ENCODE measurements around the gene SPECC1. TPM values are rescaled to one million over a fixed set of nuclear protein-coding genes. Genes with fewer than 3 reads are reported as not detected.

SPECC1 gene
- total and polyA plus RNA-seq, 9 of the 15 experiments (the other 6 are each of a cell fraction or from before 2014, with no cell fraction given), result 2.4 to 19.6 (median 14.7) TPM

DNA sequence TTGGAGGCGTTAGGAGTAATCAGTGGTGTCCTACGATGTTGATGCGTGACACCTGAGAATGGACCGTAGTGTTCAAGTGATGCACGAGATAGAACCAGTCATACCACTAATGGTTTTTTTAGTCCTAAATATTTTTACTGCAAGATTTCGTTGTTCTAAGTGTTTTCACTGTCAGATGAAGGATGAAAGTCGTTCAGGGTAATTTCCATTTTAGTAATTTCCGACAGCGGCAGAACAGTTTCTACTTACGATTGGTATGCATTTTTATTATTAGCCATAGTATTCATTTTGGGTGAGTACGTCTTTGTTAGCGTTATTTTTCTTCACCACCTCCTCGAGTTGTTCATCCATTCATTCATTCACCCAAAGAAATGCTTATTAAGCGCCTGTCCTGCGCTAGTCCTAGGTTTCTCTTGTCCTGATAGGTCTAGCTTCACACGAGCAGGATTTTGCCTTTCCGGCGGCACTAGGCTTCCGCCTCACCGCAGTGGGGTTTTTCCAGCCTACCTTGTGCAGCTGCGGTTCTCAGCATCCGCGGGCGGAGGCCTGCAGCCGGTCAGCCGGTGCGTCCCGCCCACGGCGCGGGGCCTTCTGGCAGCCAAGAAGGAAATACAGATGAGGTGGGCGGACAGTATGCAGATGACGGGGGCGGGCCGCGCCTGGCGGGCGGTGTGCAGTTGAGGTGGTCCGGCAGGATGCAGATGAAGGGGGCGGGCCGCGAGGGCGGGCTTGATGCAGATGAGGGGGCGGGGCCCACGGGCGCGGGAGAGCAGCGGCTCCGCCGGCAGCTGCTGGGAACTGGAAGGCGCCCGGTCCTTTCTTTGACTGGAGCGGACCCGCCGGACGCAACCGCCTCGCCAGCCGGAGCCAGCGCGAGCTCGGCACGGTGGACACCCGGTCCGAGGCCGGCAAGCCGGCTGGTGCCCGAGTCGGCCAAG is 146.4 kb downstream of the SPECC1 start (continued):
- TF ChIP-seq, protein P1, sequence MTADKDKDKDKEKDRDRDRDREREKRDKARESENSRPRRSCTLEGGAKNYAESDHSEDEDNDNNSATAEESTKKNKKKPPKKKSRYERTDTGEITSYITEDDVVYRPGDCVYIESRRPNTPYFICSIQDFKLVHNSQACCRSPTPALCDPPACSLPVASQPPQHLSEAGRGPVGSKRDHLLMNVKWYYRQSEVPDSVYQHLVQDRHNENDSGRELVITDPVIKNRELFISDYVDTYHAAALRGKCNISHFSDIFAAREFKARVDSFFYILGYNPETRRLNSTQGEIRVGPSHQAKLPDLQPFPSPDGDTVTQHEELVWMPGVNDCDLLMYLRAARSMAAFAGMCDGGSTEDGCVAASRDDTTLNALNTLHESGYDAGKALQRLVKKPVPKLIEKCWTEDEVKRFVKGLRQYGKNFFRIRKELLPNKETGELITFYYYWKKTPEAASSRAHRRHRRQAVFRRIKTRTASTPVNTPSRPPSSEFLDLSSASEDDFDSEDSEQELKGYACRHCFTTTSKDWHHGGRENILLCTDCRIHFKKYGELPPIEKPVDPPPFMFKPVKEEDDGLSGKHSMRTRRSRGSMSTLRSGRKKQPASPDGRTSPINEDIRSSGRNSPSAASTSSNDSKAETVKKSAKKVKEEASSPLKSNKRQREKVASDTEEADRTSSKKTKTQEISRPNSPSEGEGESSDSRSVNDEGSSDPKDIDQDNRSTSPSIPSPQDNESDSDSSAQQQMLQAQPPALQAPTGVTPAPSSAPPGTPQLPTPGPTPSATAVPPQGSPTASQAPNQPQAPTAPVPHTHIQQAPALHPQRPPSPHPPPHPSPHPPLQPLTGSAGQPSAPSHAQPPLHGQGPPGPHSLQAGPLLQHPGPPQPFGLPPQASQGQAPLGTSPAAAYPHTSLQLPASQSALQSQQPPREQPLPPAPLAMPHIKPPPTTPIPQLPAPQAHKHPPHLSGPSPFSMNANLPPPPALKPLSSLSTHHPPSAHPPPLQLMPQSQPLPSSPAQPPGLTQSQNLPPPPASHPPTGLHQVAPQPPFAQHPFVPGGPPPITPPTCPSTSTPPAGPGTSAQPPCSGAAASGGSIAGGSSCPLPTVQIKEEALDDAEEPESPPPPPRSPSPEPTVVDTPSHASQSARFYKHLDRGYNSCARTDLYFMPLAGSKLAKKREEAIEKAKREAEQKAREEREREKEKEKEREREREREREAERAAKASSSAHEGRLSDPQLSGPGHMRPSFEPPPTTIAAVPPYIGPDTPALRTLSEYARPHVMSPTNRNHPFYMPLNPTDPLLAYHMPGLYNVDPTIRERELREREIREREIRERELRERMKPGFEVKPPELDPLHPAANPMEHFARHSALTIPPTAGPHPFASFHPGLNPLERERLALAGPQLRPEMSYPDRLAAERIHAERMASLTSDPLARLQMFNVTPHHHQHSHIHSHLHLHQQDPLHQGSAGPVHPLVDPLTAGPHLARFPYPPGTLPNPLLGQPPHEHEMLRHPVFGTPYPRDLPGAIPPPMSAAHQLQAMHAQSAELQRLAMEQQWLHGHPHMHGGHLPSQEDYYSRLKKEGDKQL (CRISPR knock-in tag; IDR thresholded peaks at IDR 0.05; ENCODE audit: borderline replicate concordance), result no peak
- TF ChIP-seq ZNF79 (CRISPR knock-in tag; IDR thresholded peaks at IDR 0.05; ENCODE audit: low read depth) (no peak), POLR2AphosphoS5 (IDR thresholded peaks at IDR 0.05; ENCODE audit: control insufficient read depth, insufficient read depth, low read depth, low read length) (no peak), PHF8 (IDR thresholded peaks at IDR 0.05; ENCODE audit: borderline replicate concordance, low read length) (peak; percentile 38; the same call in 1 of the 2 replicates), HMG20A (CRISPR knock-in tag; conservative IDR thresholded peaks at IDR 0.05) (no peak), KDM4B (IDR thresholded peaks at IDR 0.05; ENCODE audit: borderline replicate concordance in 2 of 2, low read depth in 1 of 2) (no peak), SMARCA5 (IDR thresholded peaks at IDR 0.05) (no peak), ZNF644 (tag; IDR thresholded peaks at IDR 0.05; ENCODE audit: low read depth) (no peak), HDAC6 (IDR thresholded peaks at IDR 0.05; ENCODE audit: low read depth, low read length) (no peak), ZNF217 (CRISPR knock-in tag; IDR thresholded peaks at IDR 0.05) (no peak), MYNN (IDR thresholded peaks at IDR 0.05) (no peak), MYNN (CRISPR knock-in tag; IDR thresholded peaks at IDR 0.05) (no peak), CBX2 (IDR thresholded peaks at IDR 0.05; ENCODE audit: insufficient read depth, low read length, poor library complexity, severe bottlenecking) (no peak), ETS2 (tag; IDR thresholded peaks at IDR 0.05; ENCODE audit: borderline replicate concordance, poor library complexity, severe bottlenecking) (no peak), ZNF146 (CRISPR knock-in tag; IDR thresholded peaks at IDR 0.05; ENCODE audit: unreplicated experiment) (no peak)
- TF ChIP-seq, protein P2, sequence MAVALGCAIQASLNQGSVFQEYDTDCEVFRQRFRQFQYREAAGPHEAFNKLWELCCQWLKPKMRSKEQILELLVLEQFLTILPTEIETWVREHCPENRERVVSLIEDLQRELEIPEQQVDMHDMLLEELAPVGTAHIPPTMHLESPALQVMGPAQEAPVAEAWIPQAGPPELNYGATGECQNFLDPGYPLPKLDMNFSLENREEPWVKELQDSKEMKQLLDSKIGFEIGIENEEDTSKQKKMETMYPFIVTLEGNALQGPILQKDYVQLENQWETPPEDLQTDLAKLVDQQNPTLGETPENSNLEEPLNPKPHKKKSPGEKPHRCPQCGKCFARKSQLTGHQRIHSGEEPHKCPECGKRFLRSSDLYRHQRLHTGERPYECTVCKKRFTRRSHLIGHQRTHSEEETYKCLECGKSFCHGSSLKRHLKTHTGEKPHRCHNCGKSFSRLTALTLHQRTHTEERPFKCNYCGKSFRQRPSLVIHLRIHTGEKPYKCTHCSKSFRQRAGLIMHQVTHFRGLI (CRISPR knock-in tag; IDR thresholded peaks at IDR 0.05), result no peak
- TF ChIP-seq, protein P3, sequence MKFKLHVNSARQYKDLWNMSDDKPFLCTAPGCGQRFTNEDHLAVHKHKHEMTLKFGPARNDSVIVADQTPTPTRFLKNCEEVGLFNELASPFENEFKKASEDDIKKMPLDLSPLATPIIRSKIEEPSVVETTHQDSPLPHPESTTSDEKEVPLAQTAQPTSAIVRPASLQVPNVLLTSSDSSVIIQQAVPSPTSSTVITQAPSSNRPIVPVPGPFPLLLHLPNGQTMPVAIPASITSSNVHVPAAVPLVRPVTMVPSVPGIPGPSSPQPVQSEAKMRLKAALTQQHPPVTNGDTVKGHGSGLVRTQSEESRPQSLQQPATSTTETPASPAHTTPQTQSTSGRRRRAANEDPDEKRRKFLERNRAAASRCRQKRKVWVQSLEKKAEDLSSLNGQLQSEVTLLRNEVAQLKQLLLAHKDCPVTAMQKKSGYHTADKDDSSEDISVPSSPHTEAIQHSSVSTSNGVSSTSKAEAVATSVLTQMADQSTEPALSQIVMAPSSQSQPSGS (CRISPR knock-in tag; IDR thresholded peaks at IDR 0.05), result no peak
- TF ChIP-seq, protein P4, sequence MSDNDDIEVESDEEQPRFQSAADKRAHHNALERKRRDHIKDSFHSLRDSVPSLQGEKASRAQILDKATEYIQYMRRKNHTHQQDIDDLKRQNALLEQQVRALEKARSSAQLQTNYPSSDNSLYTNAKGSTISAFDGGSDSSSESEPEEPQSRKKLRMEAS (CRISPR knock-in tag; IDR thresholded peaks at IDR 0.05), result peak; percentile 56; the same call in 1 of the 2 replicates
